Endothelial cell of umbilical vein (primary cell): ENCODE measurements around the gene UBN2. TPM values are rescaled to one million over a fixed set of nuclear protein-coding genes. Genes with fewer than 3 reads are reported as not detected.

Experiments
- BruUV-seq: library from RNA; stranded (reverse); fragments of 400-500 nt; replicated peaks from 2 replicates; lab custom pipeline; 2021; lab: Mats Ljungman, UMichigan
- CTCF ChIA-PET: fragments of 300-600, 350-600 bp; sonication (Branson Sonifier 250); formaldehyde crosslinking; loops from one replicate; lab custom pipeline; 2021; ENCODE audit warnings: antibody characterized with exemption, inconsistent platforms; lab: Charles Lee
- POLR2A ChIA-PET: fragments of 300-600, 350-600 bp; sonication (Branson Sonifier 250); formaldehyde crosslinking; loops from one replicate; lab custom pipeline; 2021; ENCODE audit warnings: antibody characterized with exemption, inconsistent platforms; lab: Charles Lee
- DNase-seq: peaks from one replicate; pipeline ENCODE4 v3.0.0-alpha.2; 2011; ENCODE audit warnings: low read depth, low spot score
- FAIRE-seq: peaks from 2 replicates; lab custom pipeline; 2011; peaks lifted over from hg19 to GRCh38; lab: Jason Lieb, UNC
- H2AFZ ChIP-seq: 2 replicates; pipeline ENCODE4 v1.6.0; 2012; ENCODE audit warnings: low read depth, low read length, control low read depth, inconsistent platforms
- H3K27ac ChIP-seq: 2 replicates; pipeline ENCODE4 v1.5.1; 2011; ENCODE audit warnings: low read depth, mild to moderate bottlenecking, control low read depth, low read length, moderate library complexity; ENCODE audit not compliant: insufficient read depth
- H3K27me3 ChIP-seq, 2 experiments: 2 replicates each; pipeline versions ENCODE4 v1.6.0 to v1.6.1; 2011; ENCODE audit warnings: low read length in 2 of 2, mixed read lengths in 1 of 2; ENCODE audit not compliant: control insufficient read depth in 2 of 2, insufficient read depth in 2 of 2
- H3K36me3 ChIP-seq, 2 experiments: 2 replicates in 1 of 2; 3 replicates in 1 of 2; pipeline ENCODE4 v1.5.1; 2011; ENCODE audit warnings: low read length in 2 of 2, mild to moderate bottlenecking in 1 of 2, moderate library complexity in 1 of 2; ENCODE audit not compliant: control insufficient read depth in 2 of 2, insufficient read depth in 2 of 2; ENCODE audit errors: extremely low read depth in 1 of 2
- H3K4me1 ChIP-seq: 3 replicates; pipeline ENCODE4 v1.5.1; 2011; ENCODE audit warnings: mild to moderate bottlenecking, low read length; ENCODE audit not compliant: control insufficient read depth, insufficient read depth; ENCODE audit errors: extremely low read depth
- H3K4me2 ChIP-seq: 2 replicates; pipeline ENCODE4 v1.6.1; 2011; ENCODE audit warnings: low read length, control low read depth, mixed read lengths; ENCODE audit not compliant: insufficient read depth
- H3K4me3 ChIP-seq, 3 experiments: fragments of 200-600 bp in 1 of 3; sonication (generic), shearing (Covaris generic) in 1 of 3; replicated peaks in 1 of 3; 2 replicates each; pipeline ENCODE4 v1.5.1; 2011 to 2016; ENCODE audit warnings: control low read depth in 3 of 3, low read length in 3 of 3, mild to moderate bottlenecking in 2 of 3, inconsistent platforms in 1 of 3, low read depth in 1 of 3, moderate library complexity in 1 of 3; ENCODE audit not compliant: insufficient read depth in 1 of 3
- H3K79me2 ChIP-seq: 2 replicates; pipeline ENCODE4 v1.6.0; 2012; ENCODE audit warnings: low read length, inconsistent platforms; ENCODE audit not compliant: control insufficient read depth, insufficient read depth
- H3K9ac ChIP-seq: replicated peaks from 2 replicates; pipeline ENCODE3; 2011; ENCODE audit warnings: low read length, control low read depth; ENCODE audit not compliant: insufficient read depth; ENCODE audit errors: extremely low read depth
- H3K9me1 ChIP-seq: replicated peaks from 3 replicates; pipeline ENCODE4 v1.6.0; 2011; ENCODE audit warnings: mild to moderate bottlenecking, low read length; ENCODE audit not compliant: control insufficient read depth, insufficient read depth; ENCODE audit errors: extremely low read depth
- H3K9me3 ChIP-seq: replicated peaks from 2 replicates; pipeline ENCODE4 v1.5.1; 2012; ENCODE audit warnings: low read length, inconsistent platforms; ENCODE audit not compliant: control insufficient read depth, insufficient read depth
- H4K20me1 ChIP-seq: replicated peaks from 2 replicates; pipeline ENCODE3; 2011; ENCODE audit warnings: mild to moderate bottlenecking, low read length; ENCODE audit not compliant: control insufficient read depth, insufficient read depth; ENCODE audit errors: extremely low read depth
- CTCF ChIP-seq, 2 donors: IDR thresholded peaks; 1 replicate in 1 of 2; 2 replicates in 1 of 2; pipeline ENCODE4 v1.5.1; 2011; ENCODE audit warnings: low read length in 2 of 2, mild to moderate bottlenecking in 2 of 2, moderate library complexity in 2 of 2, control low read depth in 1 of 2, inconsistent platforms in 1 of 2, low read depth in 1 of 2; ENCODE audit not compliant: insufficient read depth in 1 of 2; ENCODE audit errors: extremely low read depth in 1 of 2
- EZH2 ChIP-seq: IDR thresholded peaks from 2 replicates; pipeline ENCODE4 v1.6.1; 2012; ENCODE audit warnings: borderline replicate concordance, low read depth, mild to moderate bottlenecking, moderate library complexity, low read length, inconsistent platforms; ENCODE audit not compliant: severe bottlenecking
- FOS ChIP-seq: IDR thresholded peaks from 2 replicates; pipeline ENCODE4 v1.6.1; 2011; ENCODE audit warnings: mild to moderate bottlenecking, low read length, moderate library complexity, borderline replicate concordance; ENCODE audit not compliant: insufficient read depth
- GATA2 ChIP-seq: IDR thresholded peaks from 2 replicates; pipeline ENCODE4 v1.7.0; 2011; ENCODE audit warnings: low read depth, mild to moderate bottlenecking, moderate library complexity, mixed read lengths, low read length; ENCODE audit not compliant: insufficient read length, insufficient read depth
- JUN ChIP-seq: IDR thresholded peaks from 2 replicates; pipeline ENCODE4 v1.6.1; 2011; ENCODE audit warnings: borderline replicate concordance, low read depth; ENCODE audit not compliant: insufficient read length, insufficient read depth
- MAX ChIP-seq: IDR thresholded peaks from 2 replicates; pipeline ENCODE4 v1.6.1; 2011; ENCODE audit not compliant: insufficient read depth, insufficient read length
- MYC ChIP-seq: IDR thresholded peaks from one replicate; pipeline ENCODE4 v1.6.1; 2011; ENCODE audit warnings: mild to moderate bottlenecking, low read depth, low read length
- POLR2A ChIP-seq: IDR thresholded peaks from 2 replicates; pipeline ENCODE4 v1.6.1; 2012; ENCODE audit warnings: low read depth, mild to moderate bottlenecking, control low read depth, low read length
- POLR2AphosphoS5 ChIP-seq: IDR thresholded peaks from 2 replicates; pipeline ENCODE4 v1.6.1; 2012; ENCODE audit warnings: low read depth, mild to moderate bottlenecking, control low read depth, low read length, moderate library complexity; ENCODE audit not compliant: insufficient read depth
- dilution Hi-C: fragments of 300-500 bp; cut with MboI; formaldehyde crosslinking; loops from one replicate; pipeline ENCODE4 v1.15.0; 2019; ENCODE audit warnings: low sequenced_read_pairs; ENCODE audit not compliant: extremely low pct_ligation_motif_present
- intact Hi-C: fragments of 100-400 bp; cut with micrococcal nuclease; formaldehyde crosslinking; loops from one replicate; pipeline ENCODE4 v1.10.0; 2022
- polyA plus RNA-seq, 4 experiments: library from polyadenylated mRNA; depleted of rRNA in 3 of 4; stranded (reverse) in 3 of 4; unstranded in 1 of 4; fragments of >200 nt; gene quantifications; 2 replicates each; pipeline versions ENCODE4 v1.2.1 to v1.2.3, GENCODE V29; 2011 to 2012; ENCODE audit warnings: missing spikeins in 1 of 4
- total RNA-seq: library from RNA; stranded (reverse); gene quantifications from 2 replicates; pipeline ENCODE4 v1.2.3, GENCODE V29; 2021

UBN2 gene
- total and polyA plus RNA-seq, 2 donors (not counting 3 experiments of a cell fraction or from before 2014, with no cell fraction given) = 2.2 to 14.2 TPM

- H2AFZ ChIP-seq = no peak overlapping the region
- no peak overlapping the region for H3K27ac ChIP-seq
- BruUV-seq = no TSS peak
- ChIA-PET POLR2A (no interaction called here), CTCF (no interaction called here)
- no peak overlapping the region for H3K9ac ChIP-seq
- no peaks in the 10 kb centered on the region for H3K36me3 ChIP-seq
- dilution Hi-C loops (no loop called here), intact Hi-C loops (no loop called here)
- no peaks in the 10 kb centered on the region for H3K27me3 ChIP-seq
- TF ChIP-seq MAX (no peak), POLR2A (no peak), CTCF (IDR thresholded peaks at IDR 0.05; ENCODE audit: extremely low read depth in 1 of 2, insufficient read depth in 1 of 2, low read depth in 1 of 2, low read length in 2 of 2) (no peak), GATA2 (no peak), EZH2 (no peak), FOS (no peak), POLR2AphosphoS5 (no peak), JUN (no peak), MYC (no peak)
- no peak overlapping the region for H3K4me2 ChIP-seq
- H3K4me3 ChIP-seq = no peak overlapping the region
- no peaks in the 10 kb centered on the region for H4K20me1 ChIP-seq
- no peak for FAIRE-seq
- H3K9me3 ChIP-seq = no peaks in the 10 kb centered on the region
- H3K9me1 ChIP-seq = no peaks in the 10 kb centered on the region
- H3K4me1 ChIP-seq = peaks cover 9% of the 10 kb centered on the region
- H3K79me2 ChIP-seq = no peaks in the 10 kb centered on the region
- DNase-seq = no peak
Measured at GRCh38 chr7:139183878-139184338, 47.1 kb upstream of the UBN2 start.
